Measurements from ENCODE around the gene ARHGEF28. TPM values are rescaled to one million over a fixed set of nuclear protein-coding genes. Genes with fewer than 3 reads are reported as not detected.

Gene ARHGEF28
- total RNA-seq, 6 donors from 2014 or later: 14.4 to 47.1 (median 24.4) TPM

- Histone ChIP-seq H3K4me3 (no peak overlapping the region), H3K4me1 (peaks cover 0 to 3% (median 0%) of the 10 kb centered on the region in 4 donors), H3K27me3 (no peaks in the 10 kb centered on the region), H3K9me3 (no peaks in the 10 kb centered on the region), H3K36me3 (no peaks in the 10 kb centered on the region), H3K27ac (no peak overlapping the region)
- DNase-seq: no peak
- ATAC-seq (ENCODE audit: low FRiP score in 2 of 2): no peak
- TF ChIP-seq POLR2AphosphoS5 (IDR thresholded peaks at IDR 0.05): no peak
- WGBS, 2 donors: 80 to 84% methylated on average over 3 of the region's 3 CpGs
Observed at GRCh38 chr5:73950912-73951430, 325.0 kb downstream of the ARHGEF28 start.

- ATAC-seq (ENCODE audit: low FRiP score in 2 of 2) (no peak), DNase-seq (no peak)
- no peaks in the 10 kb centered on the region for H3K9me3 ChIP-seq
- TF ChIP-seq POLR2AphosphoS5 (IDR thresholded peaks at IDR 0.05) (no peak), EP300 (IDR thresholded peaks at IDR 0.05) (no peak), CTCF (IDR thresholded peaks at IDR 0.05) (no peak), POLR2A (IDR thresholded peaks at IDR 0.05) (no peak)
- WGBS, 2 donors: 65 to 82% methylated on average over 2 to 3 of the region's 3 CpGs
- H3K27ac ChIP-seq: no peak overlapping the region
- no peaks in the 10 kb centered on the region for H3K4me1 ChIP-seq
- H3K36me3 ChIP-seq: no peaks in the 10 kb centered on the region
- H3K27me3 ChIP-seq: no peaks in the 10 kb centered on the region
- no peak overlapping the region for H3K4me3 ChIP-seq
Observed at GRCh38 chr5:73952872-73953271, 326.9 kb downstream of the ARHGEF28 start.

GRCh38 chr5:73954381-73954780 lies 328.4 kb downstream of the ARHGEF28 start:
- TF ChIP-seq POLR2AphosphoS5 (IDR thresholded peaks at IDR 0.05) (no peak), EP300 (IDR thresholded peaks at IDR 0.05) (no peak), CTCF (IDR thresholded peaks at IDR 0.05) (no peak), POLR2A (IDR thresholded peaks at IDR 0.05) (no peak)
- ATAC-seq (ENCODE audit: low FRiP score in 2 of 2): no peak
- Histone ChIP-seq H3K27ac (no peak overlapping the region), H3K9me3 (no peaks in the 10 kb centered on the region), H3K4me3 (no peak overlapping the region), H3K4me1 (no peaks in the 10 kb centered on the region), H3K36me3 (no peaks in the 10 kb centered on the region), H3K27me3 (no peaks in the 10 kb centered on the region)
- WGBS, 2 donors: 82 to 90% methylated on average over 2 of the region's 2 CpGs
- DNase-seq: no peak

GRCh38 chr5:73955271-73955846 lies 329.4 kb downstream of the ARHGEF28 start:
- 82 to 83% methylated on average over 5 of the region's 5 CpGs for WGBS, 2 donors
- TF ChIP-seq POLR2A (IDR thresholded peaks at IDR 0.05) (no peak), EP300 (IDR thresholded peaks at IDR 0.05) (no peak), POLR2AphosphoS5 (IDR thresholded peaks at IDR 0.05) (no peak), CTCF (IDR thresholded peaks at IDR 0.05) (no peak)
- ATAC-seq (ENCODE audit: low FRiP score in 2 of 2) (no peak), DNase-seq (no peak)
- Histone ChIP-seq H3K27ac (no peak overlapping the region), H3K4me1 (no peaks in the 10 kb centered on the region), H3K36me3 (no peaks in the 10 kb centered on the region), H3K4me3 (no peak overlapping the region), H3K27me3 (no peaks in the 10 kb centered on the region), H3K9me3 (no peaks in the 10 kb centered on the region)

GRCh38 chr5:73957397-73958001 lies 331.5 kb downstream of the ARHGEF28 start:
- DNase-seq (no peak), ATAC-seq (ENCODE audit: low FRiP score in 2 of 2) (no peak)
- Histone ChIP-seq H3K4me1 (no peaks in the 10 kb centered on the region), H3K9me3 (no peaks in the 10 kb centered on the region), H3K36me3 (no peaks in the 10 kb centered on the region), H3K4me3 (no peak overlapping the region), H3K27me3 (no peaks in the 10 kb centered on the region), H3K27ac (no peak overlapping the region)
- WGBS, 2 donors: 78 to 79% methylated on average over 3 of the region's 3 CpGs
- no peak for TF ChIP-seq POLR2AphosphoS5 (IDR thresholded peaks at IDR 0.05)
- TF ChIP-seq CTCF (IDR thresholded peaks at IDR 0.05): no peak
- TF ChIP-seq EP300 (IDR thresholded peaks at IDR 0.05): no peak
- TF ChIP-seq POLR2A (IDR thresholded peaks at IDR 0.05): no peak

All from upper lobe of left lung (tissue), 6 donors.